Measurements from ENCODE around the gene IFNGR2. TPM values are rescaled to one million over a fixed set of nuclear protein-coding genes. Genes with fewer than 3 reads are reported as not detected.

IFNGR2 gene
- total and polyA plus RNA-seq, 2 donors from 2014 or later: 57.6 to 68.3 TPM

GRCh38 chr21:33374080-33374449 is 29.1 kb upstream of the IFNGR2 start:
- no peaks in the 10 kb centered on the region for H3K36me3 ChIP-seq (ENCODE audit: control insufficient read depth in 2 of 3, insufficient read depth in 3 of 3, low read length in 3 of 3)
- H3K4me3 ChIP-seq (ENCODE audit: low read length in 3 of 3): no peak overlapping the region
- FAIRE-seq (no peak), DNase-seq (no peak)
- no peak for TF ChIP-seq CTCF (IDR thresholded peaks at IDR 0.05; ENCODE audit: borderline replicate concordance, extremely low read depth, insufficient read depth)
- H3K27ac ChIP-seq (ENCODE audit: low read depth in 2 of 2, low read length in 2 of 2): no peak overlapping the region
- no peaks in the 10 kb centered on the region for H3K27me3 ChIP-seq (ENCODE audit: control insufficient read depth, insufficient read depth, low read length)
- intact Hi-C loops (cut with DNase I): loop anchor here (10.0 kb wide), 1 partner anchor 61 kb away; no protein-coding TSS in a partner anchor
- H3K9ac ChIP-seq (ENCODE audit: low read length in 3 of 3): no peak overlapping the region
- H3K9me3 ChIP-seq (ENCODE audit: control insufficient read depth in 2 of 3, insufficient read depth in 1 of 3, low read length in 3 of 3): no peaks in the 10 kb centered on the region
- no peaks in the 10 kb centered on the region for H3K4me1 ChIP-seq (ENCODE audit: control insufficient read depth in 2 of 3, insufficient read depth in 2 of 3, low read depth in 1 of 3, low read length in 3 of 3)

GRCh38 chr21:33374450-33375096 is 28.6 kb upstream of the IFNGR2 start:
- Histone ChIP-seq H3K36me3 (ENCODE audit: control insufficient read depth in 2 of 3, insufficient read depth in 3 of 3, low read length in 3 of 3) (no peaks in the 10 kb centered on the region), H3K4me1 (ENCODE audit: control insufficient read depth in 2 of 3, insufficient read depth in 2 of 3, low read depth in 1 of 3, low read length in 3 of 3) (no peaks in the 10 kb centered on the region), H3K27ac (ENCODE audit: low read depth in 2 of 2, low read length in 2 of 2) (no peak overlapping the region), H3K27me3 (ENCODE audit: control insufficient read depth, insufficient read depth, low read length) (no peaks in the 10 kb centered on the region), H3K4me3 (ENCODE audit: low read length in 3 of 3) (no peak overlapping the region), H3K9ac (ENCODE audit: low read length in 3 of 3) (no peak overlapping the region), H3K9me3 (ENCODE audit: control insufficient read depth in 2 of 3, insufficient read depth in 1 of 3, low read length in 3 of 3) (no peaks in the 10 kb centered on the region)
- intact Hi-C loops (cut with DNase I): loop anchor here (10.0 kb wide), 1 partner anchor 60 kb away; no protein-coding TSS in a partner anchor
- FAIRE-seq (peak; percentile 58), DNase-seq (peak in 2 of 5 donors; percentile 34 to 53)
- peak; percentile 67 for TF ChIP-seq CTCF (IDR thresholded peaks at IDR 0.05; ENCODE audit: borderline replicate concordance, extremely low read depth, insufficient read depth)

GRCh38 chr21:33375101-33375644 is 28.0 kb upstream of the IFNGR2 start:
- no peak for TF ChIP-seq CTCF (IDR thresholded peaks at IDR 0.05; ENCODE audit: borderline replicate concordance, extremely low read depth, insufficient read depth)
- H3K9ac ChIP-seq (ENCODE audit: low read length in 3 of 3): no peak overlapping the region
- FAIRE-seq (no peak), DNase-seq (no peak)
- no peaks in the 10 kb centered on the region for H3K9me3 ChIP-seq (ENCODE audit: control insufficient read depth in 2 of 3, insufficient read depth in 1 of 3, low read length in 3 of 3)
- H3K27ac ChIP-seq (ENCODE audit: low read depth in 2 of 2, low read length in 2 of 2): no peak overlapping the region
- H3K27me3 ChIP-seq (ENCODE audit: control insufficient read depth, insufficient read depth, low read length): no peaks in the 10 kb centered on the region
- H3K4me1 ChIP-seq (ENCODE audit: control insufficient read depth in 2 of 3, insufficient read depth in 2 of 3, low read depth in 1 of 3, low read length in 3 of 3): no peaks in the 10 kb centered on the region
- no peaks in the 10 kb centered on the region for H3K36me3 ChIP-seq (ENCODE audit: control insufficient read depth in 2 of 3, insufficient read depth in 3 of 3, low read length in 3 of 3)
- no peak overlapping the region for H3K4me3 ChIP-seq (ENCODE audit: low read length in 3 of 3)
- intact Hi-C loops (cut with DNase I): loop anchor here (10.0 kb wide), 1 partner anchor 60 kb away; no protein-coding TSS in a partner anchor

Measured in kidney (tissue), 14 donors.